H9 (cell line): ENCODE data around the gene GJA8. TPM values are rescaled to one million over a fixed set of nuclear protein-coding genes. Genes with fewer than 3 reads are reported as not detected.

Source experiments
- DNase-seq: peaks from one replicate; pipeline ENCODE4 v3.0.0-alpha.2; 2017
- H2AFZ ChIP-seq: one replicate; pipeline ENCODE4 v1.6.1; 2013; ENCODE audit warnings: mild to moderate bottlenecking, low read length, control low read depth, moderate library complexity
- H2AK5ac ChIP-seq: 2 replicates; pipeline ENCODE4 v1.6.1; 2013; ENCODE audit warnings: low read length, control low read depth, mixed read lengths; ENCODE audit not compliant: insufficient read length
- H2BK120ac ChIP-seq: one replicate; pipeline ENCODE4 v1.6.1; 2013; ENCODE audit warnings: low read depth, mild to moderate bottlenecking, low read length, control low read depth, inconsistent platforms; ENCODE audit not compliant: poor library complexity, severe bottlenecking
- H2BK12ac ChIP-seq: 2 replicates; pipeline ENCODE4 v1.6.1; 2013; ENCODE audit warnings: low read length, control low read depth, mixed read lengths, low read depth; ENCODE audit not compliant: insufficient read length
- H2BK15ac ChIP-seq: 2 replicates; pipeline ENCODE4 v1.6.1; 2013; ENCODE audit warnings: low read depth, low read length, control low read depth
- H2BK20ac ChIP-seq: one replicate; pipeline ENCODE4 v1.6.1; 2013; ENCODE audit warnings: low read depth, mild to moderate bottlenecking, low read length, control low read depth, inconsistent platforms; ENCODE audit not compliant: poor library complexity, severe bottlenecking
- H2BK5ac ChIP-seq: 2 replicates; pipeline ENCODE4 v1.6.1; 2013; ENCODE audit warnings: low read length, control low read depth, mixed read lengths; ENCODE audit not compliant: insufficient read length
- H3K14ac ChIP-seq: 2 replicates; pipeline ENCODE4 v1.6.1; 2013; ENCODE audit warnings: low read length, control low read depth; ENCODE audit not compliant: insufficient read depth
- H3K18ac ChIP-seq: 2 replicates; pipeline ENCODE4 v1.6.1; 2013; ENCODE audit warnings: low read depth, mild to moderate bottlenecking, mixed read lengths, low read length, control low read depth; ENCODE audit not compliant: insufficient read length
- H3K23ac ChIP-seq: 2 replicates; pipeline ENCODE4 v1.6.1; 2013; ENCODE audit warnings: low read length, control low read depth, mixed read lengths, low read depth; ENCODE audit not compliant: insufficient read length
- H3K23me2 ChIP-seq: 2 replicates; pipeline ENCODE4 v1.6.1; 2013; ENCODE audit warnings: low read depth, mild to moderate bottlenecking, mixed read lengths, low read length, control low read depth; ENCODE audit not compliant: insufficient read length, poor library complexity, severe bottlenecking
- H3K27ac ChIP-seq: 2 replicates; pipeline ENCODE4 v1.5.1; 2013; ENCODE audit warnings: low read length, control low read depth, mixed read lengths, low read depth; ENCODE audit not compliant: insufficient read length
- H3K27me3 ChIP-seq: 2 replicates; pipeline ENCODE4 v1.6.1; 2013; ENCODE audit warnings: low read length, control low read depth, inconsistent platforms; ENCODE audit not compliant: insufficient read depth
- H3K4ac ChIP-seq: 2 replicates; pipeline ENCODE4 v1.6.1; 2013; ENCODE audit warnings: low read depth, mild to moderate bottlenecking, control low read depth, inconsistent platforms, low read length, moderate library complexity
- H3K4me1 ChIP-seq: 2 replicates; pipeline ENCODE4 v1.6.1; 2013; ENCODE audit warnings: low read length, control low read depth, inconsistent platforms; ENCODE audit not compliant: insufficient read depth
- H3K4me2 ChIP-seq: 2 replicates; pipeline ENCODE4 v1.6.1; 2013; ENCODE audit warnings: low read length, control low read depth, mixed read lengths; ENCODE audit not compliant: insufficient read length, insufficient read depth
- H3K56ac ChIP-seq: 2 replicates; pipeline ENCODE4 v1.6.1; 2013; ENCODE audit warnings: low read depth, mild to moderate bottlenecking, mixed read lengths, low read length, control low read depth; ENCODE audit not compliant: insufficient read length
- H3K79me1 ChIP-seq: 2 replicates; pipeline ENCODE4 v1.6.1; 2013; ENCODE audit warnings: low read depth, mild to moderate bottlenecking, moderate library complexity, low read length, control low read depth, inconsistent platforms; ENCODE audit not compliant: insufficient read depth, poor library complexity, severe bottlenecking
- H3K79me2 ChIP-seq: 2 replicates; pipeline ENCODE4 v1.6.1; 2013; ENCODE audit warnings: low read length, control low read depth, inconsistent platforms; ENCODE audit not compliant: insufficient read depth
- H3K9ac ChIP-seq: 2 replicates; pipeline ENCODE4 v1.6.1; 2013; ENCODE audit warnings: low read length, control low read depth, mixed read lengths; ENCODE audit not compliant: insufficient read length; ENCODE audit errors: extremely low read depth
- H3K9me3 ChIP-seq: one replicate; pipeline ENCODE4 v1.6.1; 2013; ENCODE audit warnings: low read depth, low read length, inconsistent platforms; ENCODE audit not compliant: control insufficient read depth
- H3T11ph ChIP-seq: one replicate; pipeline ENCODE4 v1.6.1; 2013; ENCODE audit warnings: mild to moderate bottlenecking, low read length, control low read depth, inconsistent platforms
- H4K20me1 ChIP-seq: one replicate; pipeline ENCODE4 v1.6.1; 2013; ENCODE audit not compliant: control insufficient read depth, insufficient read length, insufficient read depth
- H4K5ac ChIP-seq: 2 replicates; pipeline ENCODE4 v1.6.1; 2013; ENCODE audit warnings: low read depth, mild to moderate bottlenecking, mixed read lengths, low read length, control low read depth; ENCODE audit not compliant: insufficient read length
- H4K8ac ChIP-seq: replicated peaks from 2 replicates; pipeline ENCODE4 v1.6.1; 2013; ENCODE audit warnings: low read length, control low read depth, mixed read lengths, low read depth; ENCODE audit not compliant: insufficient read length
- H4K91ac ChIP-seq: 2 replicates; pipeline ENCODE4 v1.6.1; 2013; ENCODE audit warnings: low read depth, mild to moderate bottlenecking, moderate library complexity, mixed read lengths, low read length, control low read depth; ENCODE audit not compliant: insufficient read length
- H3K27ac Mint-ChIP-seq, 3 experiments: 2 replicates in 2 of 3; 3 replicates in 1 of 3; pipeline ENCODE4 v1.8.0; 2020 to 2021; ENCODE audit warnings: mixed read lengths in 3 of 3, mild to moderate bottlenecking in 1 of 3, moderate library complexity in 1 of 3
- H3K27me3 Mint-ChIP-seq: 2 replicates; pipeline ENCODE4 v1.8.0; 2021; ENCODE audit warnings: low read depth, mild to moderate bottlenecking, moderate library complexity, mixed read lengths
- H3K36me3 Mint-ChIP-seq, 3 experiments: 2 replicates in 2 of 3; 3 replicates in 1 of 3; pipeline ENCODE4 v1.8.0; 2020 to 2021; ENCODE audit warnings: low read depth in 3 of 3, mixed read lengths in 3 of 3; ENCODE audit not compliant: insufficient read depth in 1 of 3
- H3K4me1 Mint-ChIP-seq, 2 experiments: 2 replicates each; pipeline ENCODE4 v1.8.0; 2020; ENCODE audit warnings: mixed read lengths in 2 of 2
- H3K4me3 Mint-ChIP-seq, 2 experiments: 2 replicates in 1 of 2; 3 replicates in 1 of 2; pipeline ENCODE4 v1.8.0; 2020 to 2021; ENCODE audit warnings: mild to moderate bottlenecking in 2 of 2, mixed read lengths in 2 of 2, moderate library complexity in 1 of 2
- H3K9me3 Mint-ChIP-seq, 2 experiments: 2 replicates in 1 of 2; 3 replicates in 1 of 2; pipeline ENCODE4 v1.8.0; 2020; ENCODE audit warnings: mild to moderate bottlenecking in 2 of 2, mixed read lengths in 2 of 2, moderate library complexity in 1 of 2
- WGBS: extraction: QIAGEN DNeasy Blood & Tissue Kit; methylation state at CpG from one replicate; pipeline ENCODE4 v1.1.7; 2013; ENCODE audit warnings: missing lambda C conversion rate, low lambda C conversion rate, mixed read lengths; ENCODE audit not compliant: insufficient read length; ENCODE audit errors: extremely low coverage; 5-methylcytosine and 5-hydroxymethylcytosine counted together
- total RNA-seq: library from RNA; stranded (reverse); gene quantifications from 2 replicates; pipeline ENCODE4 v1.2.1, GENCODE V29; 2021
- TF ChIP-seq, protein P1 (sequence below): fragments of 200-600 bp; sonication (generic); conservative IDR thresholded peaks from 3 replicates; pipeline ENCODE4 v1.8.0; 2021; ENCODE audit warnings: antibody characterized with exemption, mild to moderate bottlenecking

GJA8 gene
- total RNA-seq, 1 experiment from 2014 or later: not detected

DNA sequence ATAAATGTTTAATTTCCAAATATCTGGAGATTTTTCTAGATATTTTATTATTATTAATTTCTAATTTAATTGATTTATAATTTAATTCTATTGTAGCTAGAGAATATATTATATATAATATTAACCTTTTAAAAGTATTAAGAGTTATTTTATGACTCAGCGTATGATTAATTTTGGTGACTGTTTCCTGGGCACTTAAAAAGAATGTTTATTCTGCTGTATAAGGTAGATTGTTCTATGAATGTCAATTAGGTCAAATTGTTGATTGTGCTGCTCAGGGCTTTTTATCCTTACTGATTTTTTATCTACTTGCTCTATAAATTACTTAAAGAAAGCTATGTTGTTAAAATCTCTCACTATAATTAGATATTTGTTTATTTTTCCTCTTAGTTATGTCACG is 20.1 kb upstream of the GJA8 start:
- no peak overlapping the region for H3K56ac ChIP-seq
- no peak overlapping the region for H3K27ac ChIP-seq
- H2BK12ac ChIP-seq: no peak overlapping the region
- no peak overlapping the region for H3K23ac ChIP-seq
- no peak overlapping the region for H4K5ac ChIP-seq
- Mint-ChIP-seq H3K4me3 (no peak overlapping the region), H3K9me3 (peaks cover 10 to 12% of the 10 kb centered on the region in 2 experiments), H3K36me3 (peaks cover 3 to 10% (median 7%) of the 10 kb centered on the region in 3 experiments; a peak in 6 of 7 replicates), H3K27ac (no peak overlapping the region), H3K27me3 (no peaks in the 10 kb centered on the region), H3K4me1 (peaks cover 3 to 4% of the 10 kb centered on the region in 2 experiments)
- H3K18ac ChIP-seq: no peak overlapping the region
- no peaks in the 10 kb centered on the region for H3K4me1 ChIP-seq
- H2BK5ac ChIP-seq: no peak overlapping the region
- H2BK120ac ChIP-seq: no peak overlapping the region
- no peak overlapping the region for H3K4ac ChIP-seq
- no peak overlapping the region for H4K8ac ChIP-seq
- H3K4me2 ChIP-seq: no peak overlapping the region
- no peak for DNase-seq
- no peak overlapping the region for H2BK20ac ChIP-seq
- H4K20me1 ChIP-seq: no peaks in the 10 kb centered on the region
- no peak overlapping the region for H3K14ac ChIP-seq
- H3K27me3 ChIP-seq: 0 out of 2 replicates have a peak, but pooled peaks cover 3% of the 10 kb centered on the region
- no peak overlapping the region for H3T11ph ChIP-seq
- H3K9me3 ChIP-seq: no peaks in the 10 kb centered on the region
- TF ChIP-seq, protein P1, sequence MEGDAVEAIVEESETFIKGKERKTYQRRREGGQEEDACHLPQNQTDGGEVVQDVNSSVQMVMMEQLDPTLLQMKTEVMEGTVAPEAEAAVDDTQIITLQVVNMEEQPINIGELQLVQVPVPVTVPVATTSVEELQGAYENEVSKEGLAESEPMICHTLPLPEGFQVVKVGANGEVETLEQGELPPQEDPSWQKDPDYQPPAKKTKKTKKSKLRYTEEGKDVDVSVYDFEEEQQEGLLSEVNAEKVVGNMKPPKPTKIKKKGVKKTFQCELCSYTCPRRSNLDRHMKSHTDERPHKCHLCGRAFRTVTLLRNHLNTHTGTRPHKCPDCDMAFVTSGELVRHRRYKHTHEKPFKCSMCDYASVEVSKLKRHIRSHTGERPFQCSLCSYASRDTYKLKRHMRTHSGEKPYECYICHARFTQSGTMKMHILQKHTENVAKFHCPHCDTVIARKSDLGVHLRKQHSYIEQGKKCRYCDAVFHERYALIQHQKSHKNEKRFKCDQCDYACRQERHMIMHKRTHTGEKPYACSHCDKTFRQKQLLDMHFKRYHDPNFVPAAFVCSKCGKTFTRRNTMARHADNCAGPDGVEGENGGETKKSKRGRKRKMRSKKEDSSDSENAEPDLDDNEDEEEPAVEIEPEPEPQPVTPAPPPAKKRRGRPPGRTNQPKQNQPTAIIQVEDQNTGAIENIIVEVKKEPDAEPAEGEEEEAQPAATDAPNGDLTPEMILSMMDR: no peak
- no peak overlapping the region for H2BK15ac ChIP-seq
- no peaks in the 10 kb centered on the region for H3K79me1 ChIP-seq
- H3K23me2 ChIP-seq: no peaks in the 10 kb centered on the region
- H4K91ac ChIP-seq: no peak overlapping the region
- H2AFZ ChIP-seq: no peak overlapping the region
- WGBS: no CpG with 5 or more reads among the region's 2 CpGs
- no peaks in the 10 kb centered on the region for H3K79me2 ChIP-seq
- no peak overlapping the region for H2AK5ac ChIP-seq
- no peak overlapping the region for H3K9ac ChIP-seq
